ENCODE measurements around the gene GSX1. TPM values are rescaled to one million over a fixed set of nuclear protein-coding genes. Genes with fewer than 3 reads are reported as not detected.

GSX1 gene
- total and polyA plus RNA-seq, 8 donors: not detected

GRCh38 chr13:27821566-27821965 lies 29.3 kb downstream of the GSX1 start:
- no peak for TF ChIP-seq CTCF (IDR thresholded peaks at IDR 0.05)
- no peak overlapping the region for H3K4me3 ChIP-seq
- H3K9me3 ChIP-seq: no peaks in the 10 kb centered on the region
- ATAC-seq (no peak), FAIRE-seq (no peak), DNase-seq (no peak)
- no peaks in the 10 kb centered on the region for H3K36me3 ChIP-seq
- peaks cover 0 to 47% (median 10%) of the 10 kb centered on the region in 4 donors for H3K27me3 ChIP-seq
- WGBS, 2 donors: 4 to 8% methylated on average over 12 of the region's 12 CpGs
- no peaks in the 10 kb centered on the region for H3K4me1 ChIP-seq
- intact Hi-C loops (cut with DNase I): loop anchor here in 1 of 3 donors (5.0 kb wide), 1 partner anchor 439 kb away; no protein-coding TSS in a partner anchor
- H3K27ac ChIP-seq: no peak overlapping the region

- H3K27me3 ChIP-seq: peaks cover 0 to 47% (median 10%) of the 10 kb centered on the region in 4 donors
- 10 to 11% methylated on average over 17 of the region's 17 CpGs for WGBS, 2 donors
- no peak for TF ChIP-seq CTCF (IDR thresholded peaks at IDR 0.05)
- no peak overlapping the region for H3K27ac ChIP-seq
- H3K9me3 ChIP-seq: no peaks in the 10 kb centered on the region
- FAIRE-seq (no peak), ATAC-seq (no peak), DNase-seq (no peak)
- intact Hi-C loops (cut with DNase I): loop anchor here in 1 of 3 donors (5.0 kb wide), 1 partner anchor 440 kb away; no protein-coding TSS in a partner anchor
- H3K36me3 ChIP-seq: no peaks in the 10 kb centered on the region
- no peaks in the 10 kb centered on the region for H3K4me1 ChIP-seq
- no peak overlapping the region for H3K4me3 ChIP-seq
These were observed 30.1 kb downstream of the GSX1 start for GRCh38 chr13:27822258-27822872.

- WGBS, 2 donors: 8 to 13% methylated on average over 18 of the region's 18 CpGs
These were observed 30.6 kb downstream of the GSX1 start for GRCh38 chr13:27822873-27823311.

GRCh38 chr13:27824121-27824520 lies 31.8 kb downstream of the GSX1 start:
- no peak overlapping the region for H3K27ac ChIP-seq
- H3K27me3 ChIP-seq: peaks cover 0 to 37% (median 8%) of the 10 kb centered on the region in 4 donors
- TF ChIP-seq CTCF (IDR thresholded peaks at IDR 0.05): no peak
- DNase-seq (no peak), ATAC-seq (no peak), FAIRE-seq (no peak)
- H3K36me3 ChIP-seq: no peaks in the 10 kb centered on the region
- WGBS, 2 donors: 11 to 15% methylated on average over 3 of the region's 3 CpGs
- intact Hi-C loops (cut with DNase I): loop anchor here in 1 of 3 donors (5.0 kb wide), 1 partner anchor 442 kb away; no protein-coding TSS in a partner anchor
- no peaks in the 10 kb centered on the region for H3K4me1 ChIP-seq
- no peaks in the 10 kb centered on the region for H3K9me3 ChIP-seq
- H3K4me3 ChIP-seq: no peak overlapping the region

More at GRCh38 chr13:27822873-27823311, 30.6 kb downstream of the GSX1 start:
- FAIRE-seq (no peak), DNase-seq (no peak), ATAC-seq (no peak)
- intact Hi-C loops (cut with DNase I): loop anchor here in 1 of 3 donors (5.0 kb wide), 1 partner anchor 441 kb away; no protein-coding TSS in a partner anchor
- Histone ChIP-seq H3K36me3 (no peaks in the 10 kb centered on the region), H3K27me3 (peaks cover 0 to 47% (median 10%) of the 10 kb centered on the region in 4 donors), H3K27ac (no peak overlapping the region), H3K4me3 (no peak overlapping the region), H3K9me3 (no peaks in the 10 kb centered on the region), H3K4me1 (no peaks in the 10 kb centered on the region)
- TF ChIP-seq CTCF (IDR thresholded peaks at IDR 0.05): no peak

GRCh38 chr13:27825072-27825471 lies 32.8 kb downstream of the GSX1 start:
- peaks cover 0 to 29% (median 8%) of the 10 kb centered on the region in 4 donors for H3K27me3 ChIP-seq
- WGBS, 2 donors: 36 to 38% methylated on average over 5 of the region's 5 CpGs
- H3K4me3 ChIP-seq: no peak overlapping the region
- no peak for TF ChIP-seq CTCF (IDR thresholded peaks at IDR 0.05)
- no peaks in the 10 kb centered on the region for H3K36me3 ChIP-seq
- H3K9me3 ChIP-seq: no peaks in the 10 kb centered on the region
- no peak for DNase-seq
- ATAC-seq: no peak
- H3K27ac ChIP-seq: no peak overlapping the region
- H3K4me1 ChIP-seq: peaks cover 0 to 1% (median 0%) of the 10 kb centered on the region in 3 donors
- no peak for FAIRE-seq
- intact Hi-C loops (cut with DNase I): loop anchor here in 2 of 3 donors (5.0 kb wide), 1 partner anchor 463 kb away; no protein-coding TSS in a partner anchor
